Endometrium (tissue), 2 donors: Measurements from ENCODE around the gene MYRIP.

ENCODE experiments used
- FAIRE-seq: peaks from 2 replicates; lab custom pipeline; 2012; peaks lifted over from hg19 to GRCh38; lab: Jason Lieb, UNC
- donor health status: control.
- donor health status: control.

The MYRIP gene

GRCh38 chr3:40190056-40190455 lies 380.6 kb downstream of the MYRIP start:
- no peak for FAIRE-seq

GRCh38 chr3:40191251-40191650 lies 381.8 kb downstream of the MYRIP start:
- FAIRE-seq, result no peak

- peak; percentile 45 for FAIRE-seq
Observed at GRCh38 chr3:40191850-40192448, 382.5 kb downstream of the MYRIP start.

GRCh38 chr3:40192628-40193027 lies 383.2 kb downstream of the MYRIP start:
- FAIRE-seq, result no peak

GRCh38 chr3:40196966-40197365 lies 387.6 kb downstream of the MYRIP start:
- FAIRE-seq, result no peak

- no peak for FAIRE-seq
Observed at GRCh38 chr3:40200692-40201316, 391.4 kb downstream of the MYRIP start.

- no peak for FAIRE-seq
Observed at GRCh38 chr3:40201770-40202169, 392.4 kb downstream of the MYRIP start.

- no peak for FAIRE-seq
Observed at GRCh38 chr3:40206522-40206921, 397.1 kb downstream of the MYRIP start.

GRCh38 chr3:40207796-40208195 lies 398.4 kb downstream of the MYRIP start:
- no peak for FAIRE-seq

- no peak for FAIRE-seq
Observed at GRCh38 chr3:40208251-40208650, 398.8 kb downstream of the MYRIP start.

GRCh38 chr3:40211579-40211978 lies 402.2 kb downstream of the MYRIP start:
- FAIRE-seq, result no peak

GRCh38 chr3:40213556-40213955 lies 404.1 kb downstream of the MYRIP start:
- no peak for FAIRE-seq

- no peak for FAIRE-seq
Observed at GRCh38 chr3:40215015-40215414, 405.6 kb downstream of the MYRIP start.

- no peak for FAIRE-seq
Observed at GRCh38 chr3:40216471-40216870, 407.1 kb downstream of the MYRIP start.

GRCh38 chr3:40223856-40224255 lies 414.4 kb downstream of the MYRIP start:
- no peak for FAIRE-seq

GRCh38 chr3:40224796-40225515 lies 415.5 kb downstream of the MYRIP start:
- FAIRE-seq, result no peak

GRCh38 chr3:40226636-40227035 lies 417.2 kb downstream of the MYRIP start:
- no peak for FAIRE-seq

GRCh38 chr3:40228792-40229350 lies 419.5 kb downstream of the MYRIP start:
- no peak for FAIRE-seq

GRCh38 chr3:40229386-40229785 lies 420.0 kb downstream of the MYRIP start:
- FAIRE-seq, result no peak

- no peak for FAIRE-seq
Observed at GRCh38 chr3:40229963-40230362, 420.6 kb downstream of the MYRIP start.

- no peak for FAIRE-seq
Observed at GRCh38 chr3:40230382-40230781, 421.0 kb downstream of the MYRIP start.

- no peak for FAIRE-seq
Observed at GRCh38 chr3:40232626-40233025, 423.2 kb downstream of the MYRIP start.

GRCh38 chr3:40237159-40237558 lies 427.8 kb downstream of the MYRIP start:
- no peak for FAIRE-seq
